ENCODE measurements around the gene CCDC83. TPM values are rescaled to one million over a fixed set of nuclear protein-coding genes. Genes with fewer than 3 reads are reported as not detected.

Gene CCDC83
- total and polyA plus RNA-seq, 2 donors (not counting 3 experiments of a cell fraction or from before 2014, with no cell fraction given): not detected

DNA sequence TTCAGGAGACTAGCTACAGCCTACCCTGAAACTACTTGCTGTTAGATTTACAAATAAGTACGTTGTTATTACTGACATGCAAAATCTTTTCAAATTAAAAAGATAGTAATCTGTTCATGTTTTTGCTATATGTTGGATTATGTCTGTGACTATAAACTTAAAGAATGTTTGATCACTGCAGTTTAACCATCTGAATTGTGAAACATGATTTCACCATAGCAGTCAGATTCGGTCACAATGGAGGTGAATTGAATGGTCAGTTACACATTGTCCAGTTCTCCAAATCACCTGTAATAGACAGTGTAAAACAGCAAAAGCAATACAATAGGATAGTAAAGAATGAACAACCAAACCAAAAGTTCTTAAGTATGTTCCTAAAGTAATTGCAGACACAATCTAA is 43.3 kb downstream of the CCDC83 start:
- Histone ChIP-seq H4K20me1 (replicated peaks; ENCODE audit: control insufficient read depth, extremely low read depth, insufficient read depth, low read length) (no peaks in the 10 kb centered on the region), H3K9me1 (replicated peaks; ENCODE audit: control insufficient read depth, extremely low read depth, insufficient read depth, low read length) (peaks cover 3% of the 10 kb centered on the region), H3K4me2 (ENCODE audit: insufficient read depth, low read length) (no peak overlapping the region), H2AFZ (ENCODE audit: low read depth, low read length) (no peak overlapping the region), H3K27me3 (ENCODE audit: control insufficient read depth in 2 of 2, insufficient read depth in 2 of 2, low read length in 2 of 2) (peaks cover 0 to 5% of the 10 kb centered on the region in 2 experiments), H3K27ac (ENCODE audit: insufficient read depth, low read depth, low read length) (no peak overlapping the region), H3K4me3 (replicated peaks in 1 of 3; ENCODE audit: insufficient read depth in 1 of 3, low read depth in 1 of 3, low read length in 3 of 3) (no peak overlapping the region), H3K36me3 (ENCODE audit: control insufficient read depth in 2 of 2, extremely low read depth in 1 of 2, insufficient read depth in 2 of 2, low read length in 2 of 2) (no peaks in the 10 kb centered on the region), H3K79me2 (ENCODE audit: control insufficient read depth, insufficient read depth, low read length) (no peaks in the 10 kb centered on the region), H3K4me1 (ENCODE audit: control insufficient read depth, extremely low read depth, insufficient read depth, low read length) (no peaks in the 10 kb centered on the region), H3K9ac (replicated peaks; ENCODE audit: extremely low read depth, insufficient read depth, low read length) (no peak overlapping the region), H3K9me3 (replicated peaks; ENCODE audit: control insufficient read depth, insufficient read depth, low read length) (no peaks in the 10 kb centered on the region)
- no peak for FAIRE-seq
- BruUV-seq (replicated peaks): no TSS peak
- TF ChIP-seq MYC (IDR thresholded peaks at IDR 0.05; ENCODE audit: low read depth, low read length): no peak
- TF ChIP-seq POLR2A (IDR thresholded peaks at IDR 0.05; ENCODE audit: low read depth, low read length): no peak
- no peak for TF ChIP-seq JUN (IDR thresholded peaks at IDR 0.05; ENCODE audit: borderline replicate concordance, insufficient read depth, insufficient read length, low read depth)
- TF ChIP-seq FOS (IDR thresholded peaks at IDR 0.05; ENCODE audit: borderline replicate concordance, insufficient read depth, low read length): no peak
- CTCF ChIA-PET: interaction anchor here (1.1 kb wide), 1 partner anchor 11 kb away, joined by 3 read pairs; no protein-coding TSS in a partner anchor
- no peak for DNase-seq (ENCODE audit: low read depth, low spot score)
- intact Hi-C loops (cut with micrococcal nuclease) (no loop called here), dilution Hi-C loops (cut with MboI; ENCODE audit: extremely low pct_ligation_motif_present, low sequenced_read_pairs) (no loop called here)
- POLR2A ChIA-PET: no interaction called here

DNA sequence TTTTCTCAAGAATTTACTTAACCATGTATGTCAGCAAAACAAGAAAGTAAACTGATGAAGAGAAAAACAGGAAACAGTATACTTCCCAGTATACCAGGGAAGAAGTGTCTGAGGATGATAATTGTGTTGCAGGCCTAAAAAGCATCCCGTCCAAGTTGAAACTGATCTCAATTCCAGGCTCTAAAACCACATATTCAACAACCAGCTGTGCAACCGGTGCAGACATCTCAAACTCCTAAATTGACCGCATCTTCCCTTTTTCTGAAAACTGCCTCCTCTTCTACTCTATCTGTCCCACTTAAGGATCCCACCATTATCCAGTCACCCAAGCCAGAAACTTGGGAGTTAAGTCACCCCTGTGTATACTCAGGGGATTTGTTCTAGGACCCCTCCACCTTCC is 47.2 kb downstream of the CCDC83 start:
- ChIA-PET POLR2A (no interaction called here), CTCF (no interaction called here)
- intact Hi-C loops (cut with micrococcal nuclease) (no loop called here), dilution Hi-C loops (cut with MboI; ENCODE audit: extremely low pct_ligation_motif_present, low sequenced_read_pairs) (no loop called here)
- DNase-seq (ENCODE audit: low read depth, low spot score): no peak
- BruUV-seq (replicated peaks): no TSS peak
- Histone ChIP-seq H3K27me3 (ENCODE audit: control insufficient read depth in 2 of 2, insufficient read depth in 2 of 2, low read length in 2 of 2) (peaks cover 0 to 5% of the 10 kb centered on the region in 2 experiments), H3K36me3 (ENCODE audit: control insufficient read depth in 2 of 2, extremely low read depth in 1 of 2, insufficient read depth in 2 of 2, low read length in 2 of 2) (no peaks in the 10 kb centered on the region), H3K9me3 (replicated peaks; ENCODE audit: control insufficient read depth, insufficient read depth, low read length) (no peaks in the 10 kb centered on the region), H3K4me2 (ENCODE audit: insufficient read depth, low read length) (no peak overlapping the region), H3K9me1 (replicated peaks; ENCODE audit: control insufficient read depth, extremely low read depth, insufficient read depth, low read length) (no peaks in the 10 kb centered on the region), H4K20me1 (replicated peaks; ENCODE audit: control insufficient read depth, extremely low read depth, insufficient read depth, low read length) (no peaks in the 10 kb centered on the region), H3K4me3 (replicated peaks in 1 of 3; ENCODE audit: insufficient read depth in 1 of 3, low read depth in 1 of 3, low read length in 3 of 3) (no peak overlapping the region), H3K27ac (ENCODE audit: insufficient read depth, low read depth, low read length) (no peak overlapping the region), H3K9ac (replicated peaks; ENCODE audit: extremely low read depth, insufficient read depth, low read length) (no peak overlapping the region), H3K4me1 (ENCODE audit: control insufficient read depth, extremely low read depth, insufficient read depth, low read length) (no peaks in the 10 kb centered on the region), H2AFZ (ENCODE audit: low read depth, low read length) (no peak overlapping the region), H3K79me2 (ENCODE audit: control insufficient read depth, insufficient read depth, low read length) (no peaks in the 10 kb centered on the region)
- FAIRE-seq: no peak
- TF ChIP-seq, protein P1, sequence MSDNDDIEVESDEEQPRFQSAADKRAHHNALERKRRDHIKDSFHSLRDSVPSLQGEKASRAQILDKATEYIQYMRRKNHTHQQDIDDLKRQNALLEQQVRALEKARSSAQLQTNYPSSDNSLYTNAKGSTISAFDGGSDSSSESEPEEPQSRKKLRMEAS (IDR thresholded peaks at IDR 0.05; ENCODE audit: insufficient read depth, insufficient read length): no peak
- TF ChIP-seq, protein P2, sequence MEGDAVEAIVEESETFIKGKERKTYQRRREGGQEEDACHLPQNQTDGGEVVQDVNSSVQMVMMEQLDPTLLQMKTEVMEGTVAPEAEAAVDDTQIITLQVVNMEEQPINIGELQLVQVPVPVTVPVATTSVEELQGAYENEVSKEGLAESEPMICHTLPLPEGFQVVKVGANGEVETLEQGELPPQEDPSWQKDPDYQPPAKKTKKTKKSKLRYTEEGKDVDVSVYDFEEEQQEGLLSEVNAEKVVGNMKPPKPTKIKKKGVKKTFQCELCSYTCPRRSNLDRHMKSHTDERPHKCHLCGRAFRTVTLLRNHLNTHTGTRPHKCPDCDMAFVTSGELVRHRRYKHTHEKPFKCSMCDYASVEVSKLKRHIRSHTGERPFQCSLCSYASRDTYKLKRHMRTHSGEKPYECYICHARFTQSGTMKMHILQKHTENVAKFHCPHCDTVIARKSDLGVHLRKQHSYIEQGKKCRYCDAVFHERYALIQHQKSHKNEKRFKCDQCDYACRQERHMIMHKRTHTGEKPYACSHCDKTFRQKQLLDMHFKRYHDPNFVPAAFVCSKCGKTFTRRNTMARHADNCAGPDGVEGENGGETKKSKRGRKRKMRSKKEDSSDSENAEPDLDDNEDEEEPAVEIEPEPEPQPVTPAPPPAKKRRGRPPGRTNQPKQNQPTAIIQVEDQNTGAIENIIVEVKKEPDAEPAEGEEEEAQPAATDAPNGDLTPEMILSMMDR (IDR thresholded peaks at IDR 0.05; ENCODE audit: extremely low read depth in 1 of 2, insufficient read depth in 1 of 2, low read depth in 1 of 2, low read length in 2 of 2): no peak
- TF ChIP-seq POLR2A (IDR thresholded peaks at IDR 0.05; ENCODE audit: low read depth, low read length) (no peak), FOS (IDR thresholded peaks at IDR 0.05; ENCODE audit: borderline replicate concordance, insufficient read depth, low read length) (no peak), MYC (IDR thresholded peaks at IDR 0.05; ENCODE audit: low read depth, low read length) (no peak), EZH2 (IDR thresholded peaks at IDR 0.05; ENCODE audit: borderline replicate concordance, low read depth, low read length, severe bottlenecking) (no peak), POLR2AphosphoS5 (IDR thresholded peaks at IDR 0.05; ENCODE audit: insufficient read depth, low read depth, low read length) (no peak), JUN (IDR thresholded peaks at IDR 0.05; ENCODE audit: borderline replicate concordance, insufficient read depth, insufficient read length, low read depth) (no peak)

Data from endothelial cell of umbilical vein (primary cell).